ENCODE measurements around the gene NRP1.

DNA sequence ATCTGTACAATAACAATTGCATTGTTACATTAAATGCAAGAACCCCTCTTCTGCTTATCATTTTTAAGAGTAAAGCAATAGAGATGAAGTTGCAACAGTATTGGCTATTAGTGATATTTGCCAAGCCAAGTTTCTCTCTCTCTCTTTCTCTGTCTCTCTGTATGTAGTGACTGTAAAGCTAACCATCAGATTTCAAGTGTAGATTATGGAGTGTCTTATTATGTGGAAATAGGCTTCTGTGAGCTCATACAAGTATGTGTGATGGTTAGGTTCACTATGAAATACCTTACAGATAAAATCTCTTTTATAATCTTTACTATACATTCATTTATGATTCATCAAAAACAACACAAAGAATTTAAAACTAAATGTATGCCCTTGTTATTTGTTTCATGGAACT, 28.6 kb upstream of the NRP1 start:
- no peak for TF ChIP-seq NFE2L1 (CRISPR knock-in tag; IDR thresholded peaks at IDR 0.05)
- TF ChIP-seq, protein P1, sequence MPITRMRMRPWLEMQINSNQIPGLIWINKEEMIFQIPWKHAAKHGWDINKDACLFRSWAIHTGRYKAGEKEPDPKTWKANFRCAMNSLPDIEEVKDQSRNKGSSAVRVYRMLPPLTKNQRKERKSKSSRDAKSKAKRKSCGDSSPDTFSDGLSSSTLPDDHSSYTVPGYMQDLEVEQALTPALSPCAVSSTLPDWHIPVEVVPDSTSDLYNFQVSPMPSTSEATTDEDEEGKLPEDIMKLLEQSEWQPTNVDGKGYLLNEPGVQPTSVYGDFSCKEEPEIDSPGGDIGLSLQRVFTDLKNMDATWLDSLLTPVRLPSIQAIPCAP (CRISPR knock-in tag; IDR thresholded peaks at IDR 0.05) = no peak
- no peak for TF ChIP-seq TCF7 (CRISPR knock-in tag; IDR thresholded peaks at IDR 0.05; ENCODE audit: low read depth)
- TF ChIP-seq, protein P2, sequence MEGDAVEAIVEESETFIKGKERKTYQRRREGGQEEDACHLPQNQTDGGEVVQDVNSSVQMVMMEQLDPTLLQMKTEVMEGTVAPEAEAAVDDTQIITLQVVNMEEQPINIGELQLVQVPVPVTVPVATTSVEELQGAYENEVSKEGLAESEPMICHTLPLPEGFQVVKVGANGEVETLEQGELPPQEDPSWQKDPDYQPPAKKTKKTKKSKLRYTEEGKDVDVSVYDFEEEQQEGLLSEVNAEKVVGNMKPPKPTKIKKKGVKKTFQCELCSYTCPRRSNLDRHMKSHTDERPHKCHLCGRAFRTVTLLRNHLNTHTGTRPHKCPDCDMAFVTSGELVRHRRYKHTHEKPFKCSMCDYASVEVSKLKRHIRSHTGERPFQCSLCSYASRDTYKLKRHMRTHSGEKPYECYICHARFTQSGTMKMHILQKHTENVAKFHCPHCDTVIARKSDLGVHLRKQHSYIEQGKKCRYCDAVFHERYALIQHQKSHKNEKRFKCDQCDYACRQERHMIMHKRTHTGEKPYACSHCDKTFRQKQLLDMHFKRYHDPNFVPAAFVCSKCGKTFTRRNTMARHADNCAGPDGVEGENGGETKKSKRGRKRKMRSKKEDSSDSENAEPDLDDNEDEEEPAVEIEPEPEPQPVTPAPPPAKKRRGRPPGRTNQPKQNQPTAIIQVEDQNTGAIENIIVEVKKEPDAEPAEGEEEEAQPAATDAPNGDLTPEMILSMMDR (IDR thresholded peaks at IDR 0.05) = no peak
- TF ChIP-seq, protein P3, sequence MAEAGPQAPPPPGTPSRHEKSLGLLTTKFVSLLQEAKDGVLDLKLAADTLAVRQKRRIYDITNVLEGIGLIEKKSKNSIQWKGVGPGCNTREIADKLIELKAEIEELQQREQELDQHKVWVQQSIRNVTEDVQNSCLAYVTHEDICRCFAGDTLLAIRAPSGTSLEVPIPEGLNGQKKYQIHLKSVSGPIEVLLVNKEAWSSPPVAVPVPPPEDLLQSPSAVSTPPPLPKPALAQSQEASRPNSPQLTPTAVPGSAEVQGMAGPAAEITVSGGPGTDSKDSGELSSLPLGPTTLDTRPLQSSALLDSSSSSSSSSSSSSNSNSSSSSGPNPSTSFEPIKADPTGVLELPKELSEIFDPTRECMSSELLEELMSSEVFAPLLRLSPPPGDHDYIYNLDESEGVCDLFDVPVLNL (CRISPR knock-in tag; IDR thresholded peaks at IDR 0.05; ENCODE audit: borderline replicate concordance, low read depth) = no peak
- no peak for TF ChIP-seq ZNF232 (CRISPR knock-in tag; IDR thresholded peaks at IDR 0.05)
- TF ChIP-seq CREB1 (CRISPR knock-in tag; IDR thresholded peaks at IDR 0.05) = no peak
- no peak for TF ChIP-seq ATF2 (CRISPR knock-in tag; IDR thresholded peaks at IDR 0.05; ENCODE audit: borderline replicate concordance, low read depth)
- TF ChIP-seq, protein P4, sequence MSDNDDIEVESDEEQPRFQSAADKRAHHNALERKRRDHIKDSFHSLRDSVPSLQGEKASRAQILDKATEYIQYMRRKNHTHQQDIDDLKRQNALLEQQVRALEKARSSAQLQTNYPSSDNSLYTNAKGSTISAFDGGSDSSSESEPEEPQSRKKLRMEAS (CRISPR knock-in tag; IDR thresholded peaks at IDR 0.05) = no peak
- TF ChIP-seq FOXJ3 (CRISPR knock-in tag; IDR thresholded peaks at IDR 0.05; ENCODE audit: borderline replicate concordance) = no peak
- no peak for TF ChIP-seq ZNF138 (CRISPR knock-in tag; conservative IDR thresholded peaks at IDR 0.05)

Measured in WTC11 (cell line).